ENCODE results near the gene C15orf40. TPM values are rescaled to one million over a fixed set of nuclear protein-coding genes. Genes with fewer than 3 reads are reported as not detected.

Gene C15orf40
- total RNA-seq, 4 donors from 2014 or later: 18.7 to 37.2 (median 22.9) TPM

DNA sequence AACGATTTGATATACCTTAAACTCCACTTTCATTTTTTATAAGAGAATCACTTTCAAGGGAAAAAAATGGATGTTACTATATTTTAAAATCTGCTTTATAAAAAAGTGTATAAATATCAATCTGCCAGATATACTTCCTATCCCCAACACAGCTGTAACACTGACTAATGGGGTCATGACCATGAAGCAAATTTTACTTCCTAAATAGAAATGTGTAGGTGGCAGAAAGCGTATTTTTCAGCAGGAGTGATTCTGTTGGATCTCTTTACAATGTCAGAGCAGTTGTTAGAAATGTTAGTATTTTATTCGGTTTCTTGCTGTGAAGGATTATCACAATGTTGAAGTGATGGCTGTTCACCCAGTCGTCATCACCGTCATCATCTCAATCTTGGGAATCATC is 5.5 kb upstream of the C15orf40 start:
- H3K36me3 ChIP-seq: peaks cover 40% of the 10 kb centered on the region

GRCh38 chr15:83015361-83015760 is 3.9 kb upstream of the C15orf40 start:
- TF ChIP-seq POLR2A (IDR thresholded peaks at IDR 0.05) (no peak), CTCF (IDR thresholded peaks at IDR 0.05) (no peak), POLR2AphosphoS5 (IDR thresholded peaks at IDR 0.05) (no peak), EP300 (IDR thresholded peaks at IDR 0.05) (no peak)
- Histone ChIP-seq H3K9me3 (no peaks in the 10 kb centered on the region), H3K27me3 (no peaks in the 10 kb centered on the region), H3K4me3 (no peak overlapping the region), H3K36me3 (peaks cover 37% of the 10 kb centered on the region), H3K27ac (no peak overlapping the region), H3K4me1 (peaks cover 29% of the 10 kb centered on the region)
- 89% methylated on average over 4 of the region's 4 CpGs for WGBS
- DNase-seq (ENCODE audit: low spot score in 2 of 2): no peak

More for the DNA sequence above, 5.5 kb upstream of the C15orf40 start:
- Histone ChIP-seq H3K4me1 (peaks cover 21% of the 10 kb centered on the region), H3K27ac (no peak overlapping the region), H3K4me3 (no peak overlapping the region), H3K27me3 (no peaks in the 10 kb centered on the region), H3K9me3 (no peaks in the 10 kb centered on the region)
- TF ChIP-seq CTCF (IDR thresholded peaks at IDR 0.05) (no peak), EP300 (IDR thresholded peaks at IDR 0.05) (no peak), POLR2A (IDR thresholded peaks at IDR 0.05) (no peak), POLR2AphosphoS5 (IDR thresholded peaks at IDR 0.05) (no peak)
- 87% methylated on average over 5 of the region's 5 CpGs for WGBS
- DNase-seq (ENCODE audit: low spot score in 2 of 2): no peak

DNA sequence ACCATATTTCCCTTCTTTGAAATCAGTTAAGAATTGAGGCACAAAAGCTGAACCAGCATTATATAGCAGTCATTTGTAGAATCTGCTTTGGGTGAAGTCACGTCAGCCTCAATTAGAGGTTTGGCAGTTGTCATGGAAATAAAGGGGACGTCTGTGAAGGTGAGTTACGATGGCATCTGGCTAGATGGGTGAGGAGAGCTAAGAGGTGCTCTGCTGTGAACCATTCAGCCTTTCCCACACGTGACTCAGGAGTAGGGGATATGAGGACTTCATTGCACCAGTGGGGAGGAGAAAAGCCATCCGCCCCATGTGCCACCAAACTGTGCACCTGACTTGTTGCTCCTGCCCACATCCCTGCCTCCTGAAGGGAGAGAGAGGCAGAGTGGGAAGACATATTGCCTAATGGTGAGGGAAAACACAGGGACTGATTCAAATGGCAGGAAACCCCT is 2.8 kb upstream of the C15orf40 start:
- Histone ChIP-seq H3K27me3 (no peaks in the 10 kb centered on the region), H3K4me3 (no peak overlapping the region), H3K36me3 (peaks cover 31% of the 10 kb centered on the region), H3K27ac (no peak overlapping the region), H3K9me3 (no peaks in the 10 kb centered on the region), H3K4me1 (peaks cover 35% of the 10 kb centered on the region)
- no peak for DNase-seq (ENCODE audit: low spot score in 2 of 2)
- TF ChIP-seq CTCF (IDR thresholded peaks at IDR 0.05): no peak
- TF ChIP-seq POLR2A (IDR thresholded peaks at IDR 0.05): no peak
- TF ChIP-seq POLR2AphosphoS5 (IDR thresholded peaks at IDR 0.05): no peak
- no peak for TF ChIP-seq EP300 (IDR thresholded peaks at IDR 0.05)
- WGBS: 50% methylated on average over 5 of the region's 5 CpGs

- no peak for TF ChIP-seq POLR2AphosphoS5 (IDR thresholded peaks at IDR 0.05)
- no peak for TF ChIP-seq POLR2A (IDR thresholded peaks at IDR 0.05)
- no peak for TF ChIP-seq CTCF (IDR thresholded peaks at IDR 0.05)
- TF ChIP-seq EP300 (IDR thresholded peaks at IDR 0.05): no peak
- H3K9me3 ChIP-seq: no peaks in the 10 kb centered on the region
- peaks cover 29% of the 10 kb centered on the region for H3K36me3 ChIP-seq
- peak overlapping the region; percentile 95 for H3K4me3 ChIP-seq
- peaks cover 35% of the 10 kb centered on the region for H3K4me1 ChIP-seq
- no peak overlapping the region for H3K27ac ChIP-seq
- 93% methylated on average over 6 of the region's 6 CpGs for WGBS
- H3K27me3 ChIP-seq: no peaks in the 10 kb centered on the region
- no peak for DNase-seq (ENCODE audit: low spot score in 2 of 2)
Observed at GRCh38 chr15:83012636-83013035, 1.2 kb upstream of the C15orf40 start.

- Histone ChIP-seq H3K27me3 (no peaks in the 10 kb centered on the region), H3K36me3 (peaks cover 29% of the 10 kb centered on the region), H3K27ac (peak overlapping the region; percentile 91), H3K4me1 (peaks cover 35% of the 10 kb centered on the region), H3K9me3 (no peaks in the 10 kb centered on the region), H3K4me3 (peak overlapping the region; percentile 95)
- no peak for DNase-seq (ENCODE audit: low spot score in 2 of 2)
- 43% methylated on average over 9 of the region's 9 CpGs for WGBS
- TF ChIP-seq POLR2AphosphoS5 (IDR thresholded peaks at IDR 0.05): no peak
- TF ChIP-seq POLR2A (IDR thresholded peaks at IDR 0.05): no peak
- no peak for TF ChIP-seq CTCF (IDR thresholded peaks at IDR 0.05)
- no peak for TF ChIP-seq EP300 (IDR thresholded peaks at IDR 0.05)
Observed at GRCh38 chr15:83012076-83012426, 612 bp upstream of the C15orf40 start.
